Peyer's patch (tissue), 4 donors: Measurements from ENCODE around the gene WIPF1.

Source experiments
- CTCF ChIP-seq, 6 experiments: fragments of 450-650 bp in 4 of 6; fragments of 200-600 bp in 2 of 6; sonication (generic) in 1 of 6; IDR thresholded peaks; one replicate each; pipeline ENCODE4 v1.5.1; 2017 to 2019; ENCODE audit warnings: antibody characterized with exemption in 6 of 6, mild to moderate bottlenecking in 3 of 6, moderate library complexity in 1 of 6
- POLR2A ChIP-seq, 2 donors: fragments of 450-650 bp; IDR thresholded peaks; one replicate each; pipeline ENCODE4 v1.5.1; 2017; ENCODE audit warnings: antibody characterized with exemption in 2 of 2, mild to moderate bottlenecking in 2 of 2, moderate library complexity in 2 of 2

- TF ChIP-seq POLR2A (IDR thresholded peaks at IDR 0.05) (no peak), CTCF (IDR thresholded peaks at IDR 0.05) (no peak)
Observed at GRCh38 chr2:174544802-174545201, 52.8 kb downstream of the WIPF1 start.
